KMS-11 (cell line): ENCODE results near the gene RFX7.

Source experiments
- H2AFZ ChIP-seq: fragments of 200-600 bp; sonication (generic); 2 replicates; pipeline ENCODE4 v1.6.1; 2016; ENCODE audit warnings: antibody characterized with exemption, mixed run types, low read depth
- H3K27ac ChIP-seq: fragments of 200-600 bp; sonication (generic); 2 replicates; pipeline ENCODE4 v1.6.1; 2016; ENCODE audit warnings: mild to moderate bottlenecking, mixed run types
- H3K27me3 ChIP-seq: fragments of 200-600 bp; sonication (generic); 2 replicates; pipeline ENCODE4 v1.6.1; 2017; ENCODE audit warnings: mild to moderate bottlenecking, low read depth, mixed run types, moderate library complexity; ENCODE audit not compliant: insufficient read depth
- H3K36me3 ChIP-seq: fragments of 200-600 bp; sonication (generic); 2 replicates; pipeline ENCODE4 v1.6.1; 2017; ENCODE audit warnings: mild to moderate bottlenecking, mixed run types; ENCODE audit not compliant: insufficient read depth
- H3K4me1 ChIP-seq: fragments of 200-600 bp; sonication (generic); 2 replicates; pipeline ENCODE4 v1.6.1; 2016; ENCODE audit warnings: mild to moderate bottlenecking, low read depth, mixed run types; ENCODE audit not compliant: poor library complexity, severe bottlenecking
- H3K4me2 ChIP-seq: fragments of 200-600 bp; sonication (generic); 2 replicates; pipeline ENCODE4 v1.7.0; 2016; ENCODE audit warnings: mild to moderate bottlenecking, mixed run types
- H3K4me3 ChIP-seq: fragments of 200-600 bp; sonication (generic); IDR thresholded peaks from 2 replicates; pipeline ENCODE4 v1.6.1; 2017; ENCODE audit warnings: low read depth, low read length, mixed read lengths; ENCODE audit not compliant: insufficient read depth
- H3K79me2 ChIP-seq: fragments of 200-600 bp; sonication (generic); 2 replicates; pipeline ENCODE4 v1.6.1; 2016; ENCODE audit warnings: low read depth, mixed run types; ENCODE audit not compliant: insufficient read depth
- H3K9ac ChIP-seq: fragments of 200-600 bp; sonication (generic); 2 replicates; pipeline ENCODE4 v1.6.1; 2016; ENCODE audit warnings: mild to moderate bottlenecking, mixed run types
- H4K20me1 ChIP-seq: fragments of 200-600 bp; sonication (generic); 2 replicates; pipeline ENCODE4 v1.6.1; 2016; ENCODE audit warnings: mild to moderate bottlenecking, mixed run types; ENCODE audit not compliant: insufficient read depth
- CTCF ChIP-seq: fragments of 200-600 bp; sonication (generic); conservative IDR thresholded peaks from 2 replicates; pipeline ENCODE4 v1.6.1; 2017; ENCODE audit warnings: low read depth, mild to moderate bottlenecking, antibody characterized with exemption, low read length, moderate library complexity, mixed read lengths

The RFX7 gene

GRCh38 chr15:56240390-56240789 lies 3.3 kb downstream of the RFX7 start:
- Histone ChIP-seq H3K27me3 (no peaks in the 10 kb centered on the region), H3K9ac (no peak overlapping the region), H2AFZ (no peak overlapping the region), H3K36me3 (no peaks in the 10 kb centered on the region), H4K20me1 (no peaks in the 10 kb centered on the region), H3K4me2 (0 out of 2 replicates have a peak overlapping the region, but pooled peaks have one; percentile 13), H3K27ac (no peak overlapping the region), H3K4me3 (no peak overlapping the region), H3K79me2 (peaks cover 66% of the 10 kb centered on the region), H3K4me1 (peaks cover 30% of the 10 kb centered on the region)
- TF ChIP-seq CTCF: no peak

- H3K36me3 ChIP-seq: no peaks in the 10 kb centered on the region
- H3K79me2 ChIP-seq: peaks cover 56% of the 10 kb centered on the region
- no peak overlapping the region for H3K4me3 ChIP-seq
- no peak overlapping the region for H3K4me2 ChIP-seq
- no peaks in the 10 kb centered on the region for H3K27me3 ChIP-seq
- TF ChIP-seq CTCF: no peak
- no peak overlapping the region for H3K9ac ChIP-seq
- no peak overlapping the region for H3K27ac ChIP-seq
- no peaks in the 10 kb centered on the region for H4K20me1 ChIP-seq
- H3K4me1 ChIP-seq: peaks cover 6% of the 10 kb centered on the region
- H2AFZ ChIP-seq: no peak overlapping the region
Measured at GRCh38 chr15:56236197-56236596, 7.5 kb downstream of the RFX7 start.

- Histone ChIP-seq H3K36me3 (no peaks in the 10 kb centered on the region), H4K20me1 (no peaks in the 10 kb centered on the region), H3K4me3 (no peak overlapping the region), H2AFZ (no peak overlapping the region), H3K27ac (no peak overlapping the region), H3K4me1 (no peaks in the 10 kb centered on the region), H3K27me3 (no peaks in the 10 kb centered on the region), H3K79me2 (peaks cover 42% of the 10 kb centered on the region), H3K9ac (no peak overlapping the region), H3K4me2 (no peak overlapping the region)
- TF ChIP-seq CTCF: no peak
Measured at GRCh38 chr15:56234804-56235203, 8.9 kb downstream of the RFX7 start.

DNA sequence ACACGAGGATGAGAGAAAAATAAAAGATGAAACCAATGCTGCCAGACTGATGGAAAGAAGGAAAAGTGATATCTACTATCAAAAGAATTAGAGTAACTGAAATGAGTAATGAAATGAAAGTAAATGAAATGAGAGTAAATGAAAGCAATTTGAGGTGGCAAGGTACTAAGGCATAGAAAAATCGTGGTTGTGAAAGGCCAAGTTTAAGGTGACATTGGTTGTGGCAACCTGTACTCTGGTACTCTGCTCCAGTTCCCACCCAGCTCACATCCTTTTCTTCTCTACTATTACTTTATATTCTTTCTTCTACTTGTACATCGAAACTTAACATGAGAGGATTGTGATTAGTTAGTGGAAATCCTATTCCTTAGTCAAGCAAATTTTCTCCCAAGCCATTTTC lies 10.1 kb downstream of the RFX7 start:
- no peak for TF ChIP-seq CTCF
- no peaks in the 10 kb centered on the region for H3K36me3 ChIP-seq

More for the DNA sequence above, 10.1 kb downstream of the RFX7 start:
- no peaks in the 10 kb centered on the region for H3K27me3 ChIP-seq
- no peak overlapping the region for H3K4me3 ChIP-seq
- H3K4me1 ChIP-seq: peaks cover 8% of the 10 kb centered on the region
- H3K79me2 ChIP-seq: peaks cover 31% of the 10 kb centered on the region
- H3K27ac ChIP-seq: no peak overlapping the region
- H4K20me1 ChIP-seq: no peaks in the 10 kb centered on the region
- no peak overlapping the region for H3K4me2 ChIP-seq
- no peak overlapping the region for H3K9ac ChIP-seq
- H2AFZ ChIP-seq: no peak overlapping the region
